IMR-90 (cell line): ENCODE measurements around the gene NFIA.

Experiments
- BHLHE40 ChIP-seq: fragments of 150-350 bp; IDR thresholded peaks from 2 replicates; pipeline ENCODE4 v1.6.1; 2016; ENCODE audit warnings: mild to moderate bottlenecking, low read depth, low read length
- CEBPB ChIP-seq: IDR thresholded peaks from 2 replicates; pipeline ENCODE4 v1.6.1; 2012; ENCODE audit warnings: low read depth, low read length, improper control_type of control experiment
- MAFK ChIP-seq: IDR thresholded peaks from 2 replicates; pipeline ENCODE4 v1.6.1; 2012; ENCODE audit warnings: low read depth, low read length, improper control_type of control experiment
- POLR2A ChIP-seq: IDR thresholded peaks from 2 replicates; pipeline ENCODE4 v1.6.1; 2012; ENCODE audit warnings: mild to moderate bottlenecking, low read depth, low read length
- RAD21 ChIP-seq: IDR thresholded peaks from 2 replicates; pipeline ENCODE4 v1.6.1; 2012; ENCODE audit warnings: low read length, improper control_type of control experiment
- SMC3 ChIP-seq: fragments of 150-350 bp; IDR thresholded peaks from 2 replicates; pipeline ENCODE4 v1.6.1; 2016; ENCODE audit warnings: low read depth, mild to moderate bottlenecking, antibody characterized with exemption, low read length, moderate library complexity
- TF ChIP-seq, protein P1 (sequence below): fragments of 150-350 bp; IDR thresholded peaks from 2 replicates; pipeline ENCODE4 v1.6.1; 2016; ENCODE audit warnings: low read depth, mild to moderate bottlenecking, low read length, moderate library complexity, borderline replicate concordance
- TF ChIP-seq, protein P2 (sequence below): conservative IDR thresholded peaks from 2 replicates; pipeline ENCODE4 v1.5.1; 2012; ENCODE audit warnings: mild to moderate bottlenecking, low read depth, low read length, improper control_type of control experiment
- TF ChIP-seq, protein P3 (sequence below): fragments of 150-350 bp; IDR thresholded peaks from 2 replicates; pipeline ENCODE4 v1.6.1; 2017; ENCODE audit warnings: mild to moderate bottlenecking, antibody characterized with exemption, low read length, low read depth

DNA sequence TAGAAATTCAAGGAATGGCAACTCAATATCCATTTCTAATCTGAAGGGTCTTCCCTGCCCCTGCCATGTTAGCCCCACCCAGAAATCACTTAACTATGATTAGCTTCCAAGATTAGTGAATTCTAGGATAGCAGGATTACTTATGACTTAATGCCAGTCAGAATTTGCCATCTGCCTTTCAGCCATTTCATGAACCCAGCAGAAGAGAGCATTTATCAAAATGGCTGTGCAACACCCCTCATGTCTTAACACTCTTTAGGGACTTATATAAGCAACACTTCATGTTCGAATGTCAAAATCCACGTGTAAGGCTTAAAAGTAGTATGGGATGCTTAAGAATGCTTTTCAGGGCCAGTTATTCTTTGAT lies 288.5 kb downstream of the NFIA start:
- no peak for TF ChIP-seq SMC3
- TF ChIP-seq, protein P1, sequence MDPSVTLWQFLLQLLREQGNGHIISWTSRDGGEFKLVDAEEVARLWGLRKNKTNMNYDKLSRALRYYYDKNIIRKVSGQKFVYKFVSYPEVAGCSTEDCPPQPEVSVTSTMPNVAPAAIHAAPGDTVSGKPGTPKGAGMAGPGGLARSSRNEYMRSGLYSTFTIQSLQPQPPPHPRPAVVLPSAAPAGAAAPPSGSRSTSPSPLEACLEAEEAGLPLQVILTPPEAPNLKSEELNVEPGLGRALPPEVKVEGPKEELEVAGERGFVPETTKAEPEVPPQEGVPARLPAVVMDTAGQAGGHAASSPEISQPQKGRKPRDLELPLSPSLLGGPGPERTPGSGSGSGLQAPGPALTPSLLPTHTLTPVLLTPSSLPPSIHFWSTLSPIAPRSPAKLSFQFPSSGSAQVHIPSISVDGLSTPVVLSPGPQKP = no peak
- TF ChIP-seq, protein P2, sequence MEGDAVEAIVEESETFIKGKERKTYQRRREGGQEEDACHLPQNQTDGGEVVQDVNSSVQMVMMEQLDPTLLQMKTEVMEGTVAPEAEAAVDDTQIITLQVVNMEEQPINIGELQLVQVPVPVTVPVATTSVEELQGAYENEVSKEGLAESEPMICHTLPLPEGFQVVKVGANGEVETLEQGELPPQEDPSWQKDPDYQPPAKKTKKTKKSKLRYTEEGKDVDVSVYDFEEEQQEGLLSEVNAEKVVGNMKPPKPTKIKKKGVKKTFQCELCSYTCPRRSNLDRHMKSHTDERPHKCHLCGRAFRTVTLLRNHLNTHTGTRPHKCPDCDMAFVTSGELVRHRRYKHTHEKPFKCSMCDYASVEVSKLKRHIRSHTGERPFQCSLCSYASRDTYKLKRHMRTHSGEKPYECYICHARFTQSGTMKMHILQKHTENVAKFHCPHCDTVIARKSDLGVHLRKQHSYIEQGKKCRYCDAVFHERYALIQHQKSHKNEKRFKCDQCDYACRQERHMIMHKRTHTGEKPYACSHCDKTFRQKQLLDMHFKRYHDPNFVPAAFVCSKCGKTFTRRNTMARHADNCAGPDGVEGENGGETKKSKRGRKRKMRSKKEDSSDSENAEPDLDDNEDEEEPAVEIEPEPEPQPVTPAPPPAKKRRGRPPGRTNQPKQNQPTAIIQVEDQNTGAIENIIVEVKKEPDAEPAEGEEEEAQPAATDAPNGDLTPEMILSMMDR = no peak
- TF ChIP-seq BHLHE40 = no peak
- no peak for TF ChIP-seq RAD21
- TF ChIP-seq POLR2A = no peak
- TF ChIP-seq, protein P3, sequence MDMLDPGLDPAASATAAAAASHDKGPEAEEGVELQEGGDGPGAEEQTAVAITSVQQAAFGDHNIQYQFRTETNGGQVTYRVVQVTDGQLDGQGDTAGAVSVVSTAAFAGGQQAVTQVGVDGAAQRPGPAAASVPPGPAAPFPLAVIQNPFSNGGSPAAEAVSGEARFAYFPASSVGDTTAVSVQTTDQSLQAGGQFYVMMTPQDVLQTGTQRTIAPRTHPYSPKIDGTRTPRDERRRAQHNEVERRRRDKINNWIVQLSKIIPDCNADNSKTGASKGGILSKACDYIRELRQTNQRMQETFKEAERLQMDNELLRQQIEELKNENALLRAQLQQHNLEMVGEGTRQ = no peak
- no peak for TF ChIP-seq CEBPB
- TF ChIP-seq MAFK = no peak
